Measurements from ENCODE around the gene CLEC5A. TPM values are rescaled to one million over a fixed set of nuclear protein-coding genes. Genes with fewer than 3 reads are reported as not detected.

The CLEC5A gene
- total RNA-seq, 1 donor from 2014 or later, result 0.52 TPM

GRCh38 chr7:141950806-141951205 lies 4.0 kb upstream of the CLEC5A start:
- no peaks in the 10 kb centered on the region for H3K9me3 ChIP-seq (ENCODE audit: control insufficient read depth in 3 of 3, low read length in 3 of 3)
- H3K4me1 ChIP-seq (ENCODE audit: control insufficient read depth in 3 of 3, insufficient read depth in 3 of 3, low read length in 3 of 3), result no peaks in the 10 kb centered on the region
- no peaks in the 10 kb centered on the region for H3K27me3 ChIP-seq (ENCODE audit: control insufficient read depth in 3 of 3, insufficient read depth in 3 of 3, low read length in 3 of 3)
- H3K4me3 ChIP-seq (ENCODE audit: low read length in 3 of 3), result no peak overlapping the region
- H3K36me3 ChIP-seq (ENCODE audit: control insufficient read depth in 3 of 3, insufficient read depth in 3 of 3, low read length in 3 of 3), result no peaks in the 10 kb centered on the region
- no peak overlapping the region for H3K27ac ChIP-seq (ENCODE audit: low read depth, low read length)
- H3K9ac ChIP-seq (ENCODE audit: low read depth in 1 of 3, low read length in 3 of 3), result no peak overlapping the region

DNA sequence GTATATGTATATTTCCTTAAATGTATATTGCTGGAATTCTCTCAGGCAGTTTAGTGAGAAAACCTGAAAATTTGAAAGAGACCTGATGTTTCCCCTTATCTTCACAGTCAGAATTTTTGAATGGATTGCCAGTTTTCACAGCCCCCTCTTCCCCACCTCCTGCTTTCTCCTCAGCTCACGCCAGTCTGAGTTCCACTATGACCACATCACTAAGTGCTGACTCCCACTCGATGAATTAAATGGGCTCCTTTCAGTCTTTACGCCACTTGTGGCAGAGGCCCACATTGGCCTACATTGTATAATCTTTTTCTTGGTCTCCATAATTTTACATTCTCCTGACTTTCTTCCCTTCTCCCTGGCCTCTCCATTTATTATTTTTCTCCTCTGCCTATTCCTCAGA lies 3.1 kb upstream of the CLEC5A start:
- no peak overlapping the region for H3K4me3 ChIP-seq (ENCODE audit: low read length in 3 of 3)
- no peak overlapping the region for H3K27ac ChIP-seq (ENCODE audit: low read depth, low read length)
- H3K4me1 ChIP-seq (ENCODE audit: control insufficient read depth in 3 of 3, insufficient read depth in 3 of 3, low read length in 3 of 3), result no peaks in the 10 kb centered on the region
- no peak overlapping the region for H3K9ac ChIP-seq (ENCODE audit: low read depth in 1 of 3, low read length in 3 of 3)
- no peaks in the 10 kb centered on the region for H3K9me3 ChIP-seq (ENCODE audit: control insufficient read depth in 3 of 3, low read length in 3 of 3)
- no peaks in the 10 kb centered on the region for H3K36me3 ChIP-seq (ENCODE audit: control insufficient read depth in 3 of 3, insufficient read depth in 3 of 3, low read length in 3 of 3)
- no peaks in the 10 kb centered on the region for H3K27me3 ChIP-seq (ENCODE audit: control insufficient read depth in 3 of 3, insufficient read depth in 3 of 3, low read length in 3 of 3)

- Histone ChIP-seq H3K4me3 (ENCODE audit: low read length in 3 of 3) (no peak overlapping the region), H3K27me3 (ENCODE audit: control insufficient read depth in 3 of 3, insufficient read depth in 3 of 3, low read length in 3 of 3) (no peaks in the 10 kb centered on the region), H3K27ac (ENCODE audit: low read depth, low read length) (no peak overlapping the region), H3K9ac (ENCODE audit: low read depth in 1 of 3, low read length in 3 of 3) (no peak overlapping the region), H3K4me1 (ENCODE audit: control insufficient read depth in 3 of 3, insufficient read depth in 3 of 3, low read length in 3 of 3) (no peaks in the 10 kb centered on the region), H3K9me3 (ENCODE audit: control insufficient read depth in 3 of 3, low read length in 3 of 3) (no peaks in the 10 kb centered on the region), H3K36me3 (ENCODE audit: control insufficient read depth in 3 of 3, insufficient read depth in 3 of 3, low read length in 3 of 3) (no peaks in the 10 kb centered on the region)
Observed at GRCh38 chr7:141949451-141949850, 2.7 kb upstream of the CLEC5A start.

GRCh38 chr7:141949021-141949420 lies 2.2 kb upstream of the CLEC5A start:
- Histone ChIP-seq H3K4me1 (ENCODE audit: control insufficient read depth in 3 of 3, insufficient read depth in 3 of 3, low read length in 3 of 3) (no peaks in the 10 kb centered on the region), H3K27ac (ENCODE audit: low read depth, low read length) (no peak overlapping the region), H3K4me3 (ENCODE audit: low read length in 3 of 3) (no peak overlapping the region), H3K27me3 (ENCODE audit: control insufficient read depth in 3 of 3, insufficient read depth in 3 of 3, low read length in 3 of 3) (no peaks in the 10 kb centered on the region), H3K9ac (ENCODE audit: low read depth in 1 of 3, low read length in 3 of 3) (no peak overlapping the region), H3K36me3 (ENCODE audit: control insufficient read depth in 3 of 3, insufficient read depth in 3 of 3, low read length in 3 of 3) (no peaks in the 10 kb centered on the region), H3K9me3 (ENCODE audit: control insufficient read depth in 3 of 3, low read length in 3 of 3) (no peaks in the 10 kb centered on the region)

DNA sequence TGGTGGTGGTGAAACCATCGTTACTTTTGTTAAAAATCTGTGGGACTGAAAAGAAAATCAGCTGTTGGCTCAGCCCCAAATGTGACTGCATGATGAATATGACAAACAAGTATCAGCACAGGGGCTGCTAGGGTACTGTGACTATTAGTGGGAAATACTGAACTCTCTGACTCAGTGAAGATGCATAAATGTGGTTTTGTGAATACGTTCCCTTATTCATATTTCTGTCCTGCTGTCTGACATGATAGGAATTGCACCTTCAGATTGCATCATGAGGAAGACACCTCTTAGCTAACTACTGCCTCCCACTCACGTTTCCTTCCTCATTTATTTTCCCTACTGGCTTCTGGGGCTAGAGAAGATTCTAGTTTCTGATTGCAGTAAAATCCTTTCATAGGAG lies 1.4 kb downstream of the CLEC5A start:
- Histone ChIP-seq H3K36me3 (ENCODE audit: control insufficient read depth in 3 of 3, insufficient read depth in 3 of 3, low read length in 3 of 3) (no peaks in the 10 kb centered on the region), H3K4me1 (ENCODE audit: control insufficient read depth in 3 of 3, insufficient read depth in 3 of 3, low read length in 3 of 3) (no peaks in the 10 kb centered on the region), H3K9me3 (ENCODE audit: control insufficient read depth in 3 of 3, low read length in 3 of 3) (no peaks in the 10 kb centered on the region), H3K27ac (ENCODE audit: low read depth, low read length) (no peak overlapping the region), H3K27me3 (ENCODE audit: control insufficient read depth in 3 of 3, insufficient read depth in 3 of 3, low read length in 3 of 3) (no peaks in the 10 kb centered on the region), H3K9ac (ENCODE audit: low read depth in 1 of 3, low read length in 3 of 3) (no peak overlapping the region), H3K4me3 (ENCODE audit: low read length in 3 of 3) (no peak overlapping the region)

GRCh38 chr7:141944811-141945210 lies 2.0 kb downstream of the CLEC5A start:
- Histone ChIP-seq H3K4me3 (ENCODE audit: low read length in 3 of 3) (no peak overlapping the region), H3K9ac (ENCODE audit: low read depth in 1 of 3, low read length in 3 of 3) (no peak overlapping the region), H3K36me3 (ENCODE audit: control insufficient read depth in 3 of 3, insufficient read depth in 3 of 3, low read length in 3 of 3) (no peaks in the 10 kb centered on the region), H3K9me3 (ENCODE audit: control insufficient read depth in 3 of 3, low read length in 3 of 3) (no peaks in the 10 kb centered on the region), H3K27me3 (ENCODE audit: control insufficient read depth in 3 of 3, insufficient read depth in 3 of 3, low read length in 3 of 3) (no peaks in the 10 kb centered on the region), H3K4me1 (ENCODE audit: control insufficient read depth in 3 of 3, insufficient read depth in 3 of 3, low read length in 3 of 3) (no peaks in the 10 kb centered on the region), H3K27ac (ENCODE audit: low read depth, low read length) (no peak overlapping the region)

- Histone ChIP-seq H3K27ac (ENCODE audit: low read depth, low read length) (no peak overlapping the region), H3K4me3 (ENCODE audit: low read length in 3 of 3) (no peak overlapping the region), H3K27me3 (ENCODE audit: control insufficient read depth in 3 of 3, insufficient read depth in 3 of 3, low read length in 3 of 3) (no peaks in the 10 kb centered on the region), H3K36me3 (ENCODE audit: control insufficient read depth in 3 of 3, insufficient read depth in 3 of 3, low read length in 3 of 3) (no peaks in the 10 kb centered on the region), H3K9me3 (ENCODE audit: control insufficient read depth in 3 of 3, low read length in 3 of 3) (no peaks in the 10 kb centered on the region), H3K9ac (ENCODE audit: low read depth in 1 of 3, low read length in 3 of 3) (no peak overlapping the region), H3K4me1 (ENCODE audit: control insufficient read depth in 3 of 3, insufficient read depth in 3 of 3, low read length in 3 of 3) (no peaks in the 10 kb centered on the region)
Observed at GRCh38 chr7:141943846-141944245, 2.9 kb downstream of the CLEC5A start.

GRCh38 chr7:141941075-141941474 lies 5.7 kb downstream of the CLEC5A start:
- Histone ChIP-seq H3K9ac (ENCODE audit: low read depth in 1 of 3, low read length in 3 of 3) (no peak overlapping the region), H3K9me3 (ENCODE audit: control insufficient read depth in 3 of 3, low read length in 3 of 3) (peaks cover 0 to 3% (median 2%) of the 10 kb centered on the region in 3 donors), H3K4me1 (ENCODE audit: control insufficient read depth in 3 of 3, insufficient read depth in 3 of 3, low read length in 3 of 3) (no peaks in the 10 kb centered on the region), H3K27me3 (ENCODE audit: control insufficient read depth in 3 of 3, insufficient read depth in 3 of 3, low read length in 3 of 3) (no peaks in the 10 kb centered on the region), H3K4me3 (ENCODE audit: low read length in 3 of 3) (no peak overlapping the region), H3K36me3 (ENCODE audit: control insufficient read depth in 3 of 3, insufficient read depth in 3 of 3, low read length in 3 of 3) (no peaks in the 10 kb centered on the region), H3K27ac (ENCODE audit: low read depth, low read length) (no peak overlapping the region)

GRCh38 chr7:141930211-141930610 lies 16.6 kb downstream of the CLEC5A start:
- Histone ChIP-seq H3K36me3 (ENCODE audit: control insufficient read depth in 3 of 3, insufficient read depth in 3 of 3, low read length in 3 of 3) (no peaks in the 10 kb centered on the region), H3K4me1 (ENCODE audit: control insufficient read depth in 3 of 3, insufficient read depth in 3 of 3, low read length in 3 of 3) (no peaks in the 10 kb centered on the region), H3K4me3 (ENCODE audit: low read length in 3 of 3) (no peak overlapping the region), H3K9me3 (ENCODE audit: control insufficient read depth in 3 of 3, low read length in 3 of 3) (no peaks in the 10 kb centered on the region), H3K9ac (ENCODE audit: low read depth in 1 of 3, low read length in 3 of 3) (no peak overlapping the region), H3K27ac (ENCODE audit: low read depth, low read length) (no peak overlapping the region), H3K27me3 (ENCODE audit: control insufficient read depth in 3 of 3, insufficient read depth in 3 of 3, low read length in 3 of 3) (no peaks in the 10 kb centered on the region)

- Histone ChIP-seq H3K36me3 (ENCODE audit: control insufficient read depth in 3 of 3, insufficient read depth in 3 of 3, low read length in 3 of 3) (no peaks in the 10 kb centered on the region), H3K27ac (ENCODE audit: low read depth, low read length) (no peak overlapping the region), H3K9me3 (ENCODE audit: control insufficient read depth in 3 of 3, low read length in 3 of 3) (no peaks in the 10 kb centered on the region), H3K4me3 (ENCODE audit: low read length in 3 of 3) (no peak overlapping the region), H3K27me3 (ENCODE audit: control insufficient read depth in 3 of 3, insufficient read depth in 3 of 3, low read length in 3 of 3) (no peaks in the 10 kb centered on the region), H3K4me1 (ENCODE audit: control insufficient read depth in 3 of 3, insufficient read depth in 3 of 3, low read length in 3 of 3) (no peaks in the 10 kb centered on the region), H3K9ac (ENCODE audit: low read depth in 1 of 3, low read length in 3 of 3) (no peak overlapping the region)
Observed at GRCh38 chr7:141928845-141929195, 18.0 kb downstream of the CLEC5A start.
